ENCODE results near the gene NPBWR2. TPM values are rescaled to one million over a fixed set of nuclear protein-coding genes. Genes with fewer than 3 reads are reported as not detected.
"Not testable (repeated sequence)": the region's sequence is repeated elsewhere in the genome, so short reads cannot be mapped to it uniquely, and the experiment has no call there.

NPBWR2 gene
- total and polyA plus RNA-seq, 9 donors = not detected

DNA sequence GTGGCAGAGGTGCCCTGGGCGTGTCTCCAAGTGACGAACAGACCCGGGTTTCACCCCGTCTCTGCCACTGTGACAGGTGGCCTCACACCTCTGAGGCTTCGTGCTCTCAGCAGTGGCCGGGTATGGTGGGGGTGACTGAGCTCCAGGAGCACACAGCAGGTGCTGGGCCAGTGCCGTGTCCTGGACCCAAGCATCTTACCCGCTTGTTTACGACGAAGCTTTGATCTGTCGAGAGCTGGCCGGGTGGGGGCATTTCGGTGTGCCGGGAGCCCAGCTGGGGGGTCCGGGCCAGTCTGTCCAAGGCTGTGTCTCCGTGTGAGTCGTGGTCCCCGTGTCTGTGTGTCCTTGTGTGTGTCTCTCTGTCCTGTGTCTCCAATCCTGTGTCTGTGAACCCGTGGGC, 16.0 kb downstream of the NPBWR2 start:
- Histone ChIP-seq H3K27ac (no peak overlapping the region), H3K4me3 (no peak overlapping the region), H3K9me3 (no peaks in the 10 kb centered on the region), H3K36me3 (no peaks in the 10 kb centered on the region), H3K27me3 (no peaks in the 10 kb centered on the region), H3K4me1 (ENCODE audit: insufficient read depth) (no peaks in the 10 kb centered on the region)
- TF ChIP-seq POLR2A (IDR thresholded peaks at IDR 0.05) = no peak
- no peak for TF ChIP-seq EP300 (IDR thresholded peaks at IDR 0.05)
- TF ChIP-seq, protein P1, sequence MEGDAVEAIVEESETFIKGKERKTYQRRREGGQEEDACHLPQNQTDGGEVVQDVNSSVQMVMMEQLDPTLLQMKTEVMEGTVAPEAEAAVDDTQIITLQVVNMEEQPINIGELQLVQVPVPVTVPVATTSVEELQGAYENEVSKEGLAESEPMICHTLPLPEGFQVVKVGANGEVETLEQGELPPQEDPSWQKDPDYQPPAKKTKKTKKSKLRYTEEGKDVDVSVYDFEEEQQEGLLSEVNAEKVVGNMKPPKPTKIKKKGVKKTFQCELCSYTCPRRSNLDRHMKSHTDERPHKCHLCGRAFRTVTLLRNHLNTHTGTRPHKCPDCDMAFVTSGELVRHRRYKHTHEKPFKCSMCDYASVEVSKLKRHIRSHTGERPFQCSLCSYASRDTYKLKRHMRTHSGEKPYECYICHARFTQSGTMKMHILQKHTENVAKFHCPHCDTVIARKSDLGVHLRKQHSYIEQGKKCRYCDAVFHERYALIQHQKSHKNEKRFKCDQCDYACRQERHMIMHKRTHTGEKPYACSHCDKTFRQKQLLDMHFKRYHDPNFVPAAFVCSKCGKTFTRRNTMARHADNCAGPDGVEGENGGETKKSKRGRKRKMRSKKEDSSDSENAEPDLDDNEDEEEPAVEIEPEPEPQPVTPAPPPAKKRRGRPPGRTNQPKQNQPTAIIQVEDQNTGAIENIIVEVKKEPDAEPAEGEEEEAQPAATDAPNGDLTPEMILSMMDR (IDR thresholded peaks at IDR 0.05) = no peak
- intact Hi-C loops (cut with DNase I) = no loop called here
- 49 to 72% (median 62%) methylated on average over 7 to 19 of the region's 19 CpGs for WGBS, 3 donors
- DNase-seq = no peak

DNA sequence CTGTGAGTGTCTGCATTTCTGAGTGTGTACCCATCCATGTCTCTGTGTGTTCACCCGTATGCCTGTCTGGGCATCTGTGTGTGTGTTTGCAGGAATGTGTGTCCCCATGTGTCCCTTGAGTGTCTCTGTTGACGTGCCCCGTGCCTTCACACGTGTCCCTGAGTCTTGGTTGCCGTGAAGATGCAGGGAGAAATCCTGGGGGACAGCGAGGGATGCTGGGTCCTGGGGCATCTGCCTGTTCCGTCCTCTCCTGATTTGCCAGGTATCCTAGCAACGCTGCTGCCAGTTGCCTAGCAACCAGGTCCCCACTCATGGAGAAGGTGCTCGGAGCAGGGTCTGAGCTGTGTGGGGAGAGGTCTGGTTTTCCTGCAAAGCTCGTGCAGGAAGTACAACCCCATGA, 17.2 kb downstream of the NPBWR2 start:
- Histone ChIP-seq H3K27me3 (no peaks in the 10 kb centered on the region), H3K36me3 (no peaks in the 10 kb centered on the region), H3K4me1 (ENCODE audit: insufficient read depth) (no peaks in the 10 kb centered on the region), H3K4me3 (no peak overlapping the region), H3K27ac (no peak overlapping the region), H3K9me3 (no peaks in the 10 kb centered on the region)
- no peak for DNase-seq
- WGBS, 3 donors = 50 to 54% (median 52%) methylated on average over 10 of the region's 10 CpGs
- intact Hi-C loops (cut with DNase I) = no loop called here
- no peak for TF ChIP-seq POLR2A (IDR thresholded peaks at IDR 0.05)
- TF ChIP-seq EP300 (IDR thresholded peaks at IDR 0.05) = no peak
- TF ChIP-seq, protein P1 (IDR thresholded peaks at IDR 0.05) = no peak

DNA sequence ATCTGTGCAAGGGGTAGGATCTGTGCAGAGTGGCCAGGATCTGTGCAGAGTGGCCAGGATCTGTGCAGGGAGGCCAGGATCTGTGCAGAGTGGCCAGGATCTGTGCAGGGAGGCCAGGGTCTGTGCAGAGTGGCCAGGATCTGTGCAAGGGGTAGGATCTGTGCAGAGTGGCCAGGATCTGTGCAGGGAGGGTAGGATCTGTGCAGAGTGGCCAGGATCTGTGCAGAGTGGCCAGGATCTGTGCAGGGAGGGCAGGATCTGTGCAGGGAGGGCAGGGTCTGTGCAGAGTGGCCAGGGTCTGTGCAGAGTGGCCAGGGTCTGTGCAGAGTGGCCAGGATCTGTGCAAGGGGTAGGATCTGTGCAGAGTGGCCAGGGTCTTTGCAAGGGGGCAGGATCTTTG, 18.8 kb downstream of the NPBWR2 start:
- DNase-seq; H3K36me3 ChIP-seq; H3K27ac ChIP-seq; H3K4me3 ChIP-seq; H3K9me3 ChIP-seq; H3K27me3 ChIP-seq; intact Hi-C loops (cut with DNase I); H3K4me1 ChIP-seq (ENCODE audit: insufficient read depth): not testable (repeated sequence)

DNA sequence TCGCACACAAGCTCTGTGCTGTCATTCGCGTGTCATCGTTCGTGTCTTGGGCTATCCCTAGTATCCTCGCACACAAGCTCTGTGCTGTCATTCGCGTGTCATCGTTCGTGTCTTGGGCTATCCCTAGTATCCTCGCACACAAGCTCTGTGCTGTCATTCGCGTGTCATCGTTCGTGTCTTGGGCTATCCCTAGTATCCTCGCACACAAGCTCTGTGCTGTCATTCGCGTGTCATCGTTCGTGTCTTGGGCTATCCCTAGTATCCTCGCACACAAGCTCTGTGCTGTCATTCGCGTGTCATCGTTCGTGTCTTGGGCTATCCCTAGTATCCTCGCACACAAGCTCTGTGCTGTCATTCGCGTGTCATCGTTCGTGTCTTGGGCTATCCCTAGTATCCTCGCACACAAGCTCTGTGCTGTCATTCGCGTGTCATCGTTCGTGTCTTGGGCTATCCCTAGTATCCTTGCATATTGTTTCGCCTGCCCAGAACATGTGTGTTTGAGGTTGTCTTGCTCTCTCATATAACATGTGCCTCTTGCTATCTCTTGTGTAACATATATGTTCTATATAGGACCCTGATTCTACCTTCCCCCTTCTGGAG, 20.0 kb downstream of the NPBWR2 start:
- H3K27ac ChIP-seq; H3K9me3 ChIP-seq; H3K4me1 ChIP-seq (ENCODE audit: insufficient read depth); H3K36me3 ChIP-seq; H3K27me3 ChIP-seq; intact Hi-C loops (cut with DNase I); H3K4me3 ChIP-seq; DNase-seq: not testable (repeated sequence)
- 95 to 99% (median 96%) methylated on average over 6 to 10 of the region's 36 CpGs for WGBS, 3 donors

DNA sequence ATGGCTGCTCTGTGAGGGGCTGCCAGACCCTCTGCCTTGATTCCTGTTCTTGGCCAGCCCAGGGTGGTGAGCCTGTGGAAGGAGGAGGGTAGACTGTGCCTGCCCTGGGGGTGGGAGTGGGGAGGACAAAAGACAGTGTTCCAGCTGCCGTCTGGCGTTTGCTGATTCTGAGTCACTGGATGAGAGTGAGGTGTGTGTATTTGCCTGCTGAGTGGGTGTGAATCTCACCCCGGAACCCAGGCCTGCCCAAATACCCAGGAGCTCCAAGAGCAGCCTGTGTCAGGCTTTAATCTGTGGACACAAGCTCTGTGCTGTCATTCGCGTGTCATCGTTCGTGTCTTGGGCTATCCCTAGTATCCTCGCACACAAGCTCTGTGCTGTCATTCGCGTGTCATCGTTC, 20.6 kb downstream of the NPBWR2 start:
- Histone ChIP-seq H3K36me3 (no peaks in the 10 kb centered on the region), H3K4me1 (ENCODE audit: insufficient read depth) (no peaks in the 10 kb centered on the region), H3K9me3 (no peaks in the 10 kb centered on the region), H3K27me3 (no peaks in the 10 kb centered on the region), H3K4me3 (no peak overlapping the region), H3K27ac (no peak overlapping the region)
- WGBS, 3 donors = 87 to 90% (median 90%) methylated on average over 8 of the region's 11 CpGs
- no peak for DNase-seq
- TF ChIP-seq EP300 (IDR thresholded peaks at IDR 0.05) (no peak), POLR2A (IDR thresholded peaks at IDR 0.05) (no peak)
- TF ChIP-seq, protein P1 (IDR thresholded peaks at IDR 0.05) = no peak
- intact Hi-C loops (cut with DNase I) = no loop called here
